Activated CD8-positive, alpha-beta memory T cell treated with anti-CD3 and anti-CD28 coated beads for 4 hours (primary cell): ENCODE results near the gene MAP3K1.
"Not testable (repeated sequence)": the region's sequence is repeated elsewhere in the genome, so short reads cannot be mapped to it uniquely, and the experiment has no call there.

Source experiments
- DNase-seq, 2 donors: peaks; one replicate each; pipeline ENCODE4 v3.0.0-alpha.2; 2020; ENCODE audit warnings: low read depth in 2 of 2

Gene MAP3K1

DNA sequence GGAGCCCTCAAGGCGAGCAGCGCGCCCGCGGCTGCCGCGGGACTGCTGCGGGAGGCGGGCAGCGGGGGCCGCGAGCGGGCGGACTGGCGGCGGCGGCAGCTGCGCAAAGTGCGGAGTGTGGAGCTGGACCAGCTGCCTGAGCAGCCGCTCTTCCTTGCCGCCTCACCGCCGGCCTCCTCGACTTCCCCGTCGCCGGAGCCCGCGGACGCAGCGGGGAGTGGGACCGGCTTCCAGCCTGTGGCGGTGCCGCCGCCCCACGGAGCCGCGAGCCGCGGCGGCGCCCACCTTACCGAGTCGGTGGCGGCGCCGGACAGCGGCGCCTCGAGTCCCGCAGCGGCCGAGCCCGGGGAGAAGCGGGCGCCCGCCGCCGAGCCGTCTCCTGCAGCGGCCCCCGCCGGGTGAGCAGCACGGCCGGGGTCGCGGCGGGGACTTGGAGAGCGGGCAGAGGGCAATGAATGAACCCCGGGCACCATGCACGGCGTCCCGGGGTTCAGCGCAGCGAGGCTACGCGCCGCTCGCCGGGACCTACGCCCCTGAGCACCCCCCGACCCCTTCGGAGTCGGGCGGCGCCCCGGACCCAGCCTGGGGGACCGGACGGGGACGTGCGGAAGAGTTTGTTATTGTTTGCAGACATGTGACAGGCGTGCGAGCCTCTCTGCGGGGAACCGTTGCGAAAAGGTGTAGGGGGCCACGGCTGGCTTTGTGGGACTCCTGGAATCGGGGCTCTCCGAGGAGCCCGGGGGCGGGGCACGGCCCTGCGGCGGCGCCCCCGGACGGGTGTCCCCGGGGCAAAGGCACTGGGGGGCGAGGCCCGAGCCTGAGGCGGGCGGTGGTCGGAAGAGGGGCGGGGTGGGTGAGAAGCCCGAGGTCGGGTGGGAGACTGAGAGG is 553 bp downstream of the MAP3K1 start:
- DNase-seq, result peak in 1 of 2 donors; percentile 12

DNA sequence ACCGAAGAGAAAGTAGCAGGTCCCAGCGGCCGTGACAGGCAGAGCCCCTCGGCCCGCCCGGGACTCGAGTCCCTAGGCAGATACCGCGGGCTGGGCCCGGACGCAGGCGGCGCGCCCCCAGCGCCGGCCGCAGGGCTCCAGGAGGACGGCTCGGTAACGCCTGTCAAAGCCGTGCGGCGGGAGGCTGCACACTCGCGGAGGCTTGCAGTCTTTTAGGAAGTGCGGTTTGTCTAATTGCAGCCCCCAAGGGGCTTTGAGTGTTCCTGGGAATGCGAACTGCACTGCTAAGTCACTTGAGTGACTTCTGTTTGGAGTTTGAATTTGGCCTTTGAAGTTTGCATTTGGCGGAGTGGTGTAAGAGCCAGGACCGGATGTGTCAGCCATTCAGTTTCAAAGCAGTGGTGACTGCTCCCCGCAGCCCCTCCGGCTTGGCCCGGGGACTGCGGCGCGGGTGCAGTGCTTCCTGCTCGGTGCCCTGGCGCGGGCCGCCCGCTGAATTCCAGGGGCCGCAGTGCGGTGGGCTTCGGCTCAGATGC is 1.3 kb downstream of the MAP3K1 start:
- peak in 1 of 2 donors; percentile 10 for DNase-seq

DNA sequence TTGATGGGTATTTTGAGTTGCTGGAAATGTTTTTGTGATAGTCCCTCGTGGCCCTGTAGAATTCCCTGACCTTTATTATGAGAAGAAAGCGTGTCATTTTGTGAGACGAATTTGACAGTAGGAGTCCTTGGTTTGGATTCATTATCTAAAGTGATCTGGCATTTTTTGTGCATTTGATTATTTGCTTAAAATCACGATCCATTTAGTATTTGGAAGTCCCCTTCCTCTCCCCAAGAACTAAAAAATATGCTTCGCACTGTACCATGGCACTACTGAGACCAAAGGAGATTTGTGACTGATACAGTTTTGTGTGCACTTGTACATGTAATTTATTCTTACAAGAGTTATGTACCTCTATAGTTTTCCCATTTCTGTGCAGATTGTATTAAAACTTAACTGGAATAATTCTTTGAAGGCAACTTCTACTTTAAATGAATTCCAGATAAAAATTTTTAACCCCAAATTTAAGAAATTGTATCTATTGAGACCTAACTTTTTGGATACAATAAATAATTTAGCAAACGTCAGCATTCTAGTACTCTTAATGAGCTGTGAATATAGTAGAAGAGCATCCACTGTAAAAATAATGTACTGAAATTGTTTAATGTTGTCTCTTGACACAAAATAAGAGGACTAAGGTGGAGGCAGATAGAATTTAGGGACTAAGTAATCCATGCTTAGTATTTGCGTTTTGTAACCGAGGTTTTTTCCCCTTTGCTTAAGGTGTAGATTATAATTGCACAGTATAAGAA is 2.1 kb downstream of the MAP3K1 start:
- no peak for DNase-seq

DNA sequence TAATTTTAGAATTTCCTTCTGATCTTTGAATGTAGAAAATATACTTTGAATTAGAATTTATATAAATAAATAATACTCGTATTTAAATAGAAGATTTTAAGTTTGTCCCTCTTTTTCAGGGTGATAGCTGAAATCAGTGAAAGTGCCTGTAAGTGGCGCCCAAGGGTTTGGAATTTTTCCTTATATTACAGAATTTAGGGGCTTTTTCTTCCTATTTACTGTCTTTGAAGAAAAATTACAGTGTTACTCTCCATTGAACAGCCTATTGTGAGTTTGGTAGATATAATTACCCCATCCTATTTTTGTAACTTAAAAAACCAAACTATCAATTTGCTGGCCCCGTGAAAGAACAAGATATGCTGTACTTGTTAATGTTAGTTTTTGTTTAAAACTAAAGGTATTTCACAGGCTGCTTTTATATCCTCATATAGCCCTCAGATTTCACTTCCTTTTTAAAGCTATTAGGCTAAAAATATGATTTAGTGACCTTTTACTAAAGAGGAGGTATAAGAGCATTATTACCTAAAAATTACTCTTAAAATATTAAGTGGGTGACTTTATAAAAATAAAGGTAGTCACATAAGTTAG is 3.2 kb downstream of the MAP3K1 start:
- DNase-seq, result no peak

DNA sequence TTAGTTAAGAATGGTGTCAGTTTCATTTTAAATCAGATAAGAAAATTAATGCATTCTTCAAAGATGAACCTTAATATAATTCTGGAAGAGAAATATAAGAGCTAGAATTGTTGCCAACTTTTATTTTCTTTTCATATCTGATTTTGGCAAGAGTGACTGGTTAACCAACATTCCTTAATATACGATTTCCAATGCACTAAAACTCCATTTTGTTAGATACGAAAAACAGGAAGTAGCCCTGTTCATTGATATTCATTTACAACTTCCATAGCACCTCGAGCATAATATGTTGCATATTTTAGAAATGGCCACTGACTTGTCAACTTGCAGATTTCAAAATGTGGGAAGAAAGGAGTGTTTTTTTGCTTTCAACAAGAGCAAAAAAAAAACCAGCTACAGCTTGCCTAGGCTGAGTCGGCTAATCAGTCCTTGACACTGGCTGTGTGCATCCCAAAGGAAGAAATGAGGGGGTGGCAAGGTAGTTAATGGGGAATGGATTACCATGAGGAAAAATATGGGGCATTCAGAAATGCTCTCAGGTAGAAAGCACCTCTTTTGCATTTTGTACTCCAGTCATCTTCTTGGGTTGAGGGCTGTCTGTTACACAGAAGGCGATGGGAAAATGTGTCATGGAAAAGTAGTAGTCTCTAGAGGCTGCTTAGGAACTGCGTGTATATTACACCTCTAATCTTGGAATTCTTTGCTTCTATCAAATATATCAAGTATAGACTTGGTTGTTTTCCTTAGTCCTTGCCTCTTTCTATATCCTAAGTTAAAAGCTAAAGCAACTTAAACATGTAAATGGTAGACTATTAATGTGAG is 3.9 kb downstream of the MAP3K1 start:
- DNase-seq, result no peak

DNA sequence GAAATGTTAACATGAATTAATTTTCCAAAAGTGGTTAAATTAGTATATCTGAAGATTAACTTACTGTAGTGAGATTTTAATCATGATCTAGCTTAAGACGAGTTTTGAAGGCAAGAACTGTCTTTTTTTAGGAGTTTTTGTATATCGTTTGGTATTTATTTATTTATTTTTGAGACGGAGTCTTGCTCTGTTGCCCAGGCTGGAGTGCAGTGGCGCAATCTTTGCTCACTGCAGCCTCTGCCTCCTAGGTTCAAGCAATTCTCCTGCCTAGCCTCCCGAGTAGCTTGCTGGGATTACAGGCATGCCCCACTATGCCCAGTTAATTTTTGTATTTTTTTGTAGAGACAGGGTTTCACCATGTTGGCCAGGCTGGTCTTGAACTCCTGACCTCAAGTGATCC is 6.5 kb downstream of the MAP3K1 start:
- not testable (repeated sequence) for DNase-seq

DNA sequence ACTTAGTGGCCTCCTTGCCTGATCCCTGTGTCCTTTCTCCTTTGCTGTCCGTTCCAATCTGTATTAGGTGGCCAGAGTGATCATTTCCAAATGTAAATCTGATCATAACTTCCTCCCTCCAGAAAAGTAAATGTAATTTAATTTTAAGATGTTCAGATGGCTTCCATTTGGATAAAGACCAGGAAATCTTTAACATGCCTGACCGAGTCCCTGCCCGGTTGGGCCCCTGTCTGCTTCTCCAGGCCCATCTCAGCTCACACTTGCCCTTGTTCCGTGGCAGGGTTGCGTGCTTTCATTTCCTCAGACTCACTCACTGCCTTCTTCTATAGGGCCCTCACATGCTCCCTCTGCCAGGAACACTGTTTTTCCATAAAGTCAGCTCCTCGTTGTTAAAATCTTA is 7.6 kb downstream of the MAP3K1 start:
- no peak for DNase-seq

DNA sequence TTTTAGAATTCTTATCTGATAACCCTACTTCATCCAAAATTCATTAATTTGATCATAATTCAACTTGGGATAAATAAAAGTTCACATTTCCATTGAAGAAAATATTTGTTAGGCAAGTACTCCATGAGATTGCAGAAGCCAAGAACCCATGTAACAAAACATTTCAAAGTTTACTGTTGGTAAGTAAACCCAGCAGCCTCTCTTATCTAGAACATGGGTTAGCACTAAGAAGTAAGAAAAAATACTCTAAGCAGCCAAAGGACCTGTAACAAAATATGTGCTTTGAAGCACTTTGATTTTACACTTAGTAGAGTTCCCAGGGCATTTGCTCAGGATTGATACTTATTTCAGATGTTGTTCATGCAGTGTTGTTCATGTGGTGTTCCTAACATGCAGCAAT is 8.7 kb downstream of the MAP3K1 start:
- no peak for DNase-seq

DNA sequence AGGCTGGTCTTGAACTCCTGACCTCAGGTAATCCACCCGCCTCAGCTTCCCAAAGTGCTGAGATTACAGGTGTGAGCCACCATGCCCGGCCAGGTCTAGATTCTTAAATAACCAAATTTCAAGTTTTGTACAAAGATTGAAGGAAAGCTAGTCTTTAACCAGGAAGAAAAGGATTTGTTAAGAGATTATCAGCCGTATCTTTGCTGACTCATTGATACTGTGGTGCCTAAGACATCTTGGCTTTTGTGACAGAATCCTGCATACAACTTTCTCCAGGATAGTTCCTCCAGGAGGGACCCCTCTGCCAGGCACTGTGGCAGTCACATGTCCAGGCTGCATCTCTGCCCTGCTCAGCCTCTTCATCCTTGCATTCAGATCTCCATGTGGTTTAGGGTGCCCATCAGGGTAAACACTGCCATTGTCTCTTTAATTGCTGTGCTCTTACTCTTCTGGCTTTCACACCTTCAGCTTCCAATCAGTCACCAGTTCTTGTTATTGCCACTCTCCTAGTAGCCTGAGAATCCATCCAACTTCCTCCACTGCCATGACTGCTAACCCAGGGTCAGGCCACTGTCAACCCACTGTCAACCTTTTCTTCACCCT is 10.0 kb downstream of the MAP3K1 start:
- no peak for DNase-seq

DNA sequence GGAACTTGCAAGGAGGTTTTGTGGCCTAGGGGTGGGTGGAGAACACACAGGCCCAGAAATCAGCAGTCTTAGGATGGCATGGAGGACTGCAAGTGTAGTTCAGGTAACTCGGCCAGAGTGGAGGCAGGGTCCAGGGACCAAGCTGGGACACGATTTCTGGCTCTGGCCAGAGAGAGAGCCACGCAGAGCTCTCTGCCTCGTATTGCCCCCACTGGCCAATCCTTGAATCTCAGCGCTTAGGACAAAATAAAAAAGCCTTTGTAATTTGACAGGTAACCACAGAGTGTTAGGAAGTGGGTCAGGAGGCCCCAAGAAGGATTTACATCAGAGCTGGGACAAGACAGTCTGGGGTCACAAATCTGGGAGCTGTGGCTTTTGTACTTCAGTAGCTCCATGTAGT is 11.7 kb downstream of the MAP3K1 start:
- DNase-seq, result no peak

DNA sequence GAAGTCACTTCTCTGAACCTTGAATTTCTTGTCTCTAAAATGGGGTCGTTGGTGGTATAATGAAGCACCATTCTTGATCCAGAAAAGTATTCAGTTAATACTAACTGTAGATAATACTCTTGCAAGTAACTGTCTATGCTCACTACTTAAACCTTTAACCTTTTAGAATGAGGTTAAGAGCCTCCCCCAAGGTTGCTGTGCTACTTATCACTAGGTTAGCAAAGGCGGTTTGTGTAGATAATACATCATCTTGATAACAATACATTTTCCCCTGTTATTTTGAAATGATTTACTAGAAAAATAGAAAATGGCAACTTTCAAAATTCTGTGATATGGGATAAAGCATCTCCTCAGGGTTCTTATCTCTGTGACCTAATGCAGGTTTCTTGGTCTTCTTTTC is 12.6 kb downstream of the MAP3K1 start:
- DNase-seq, result no peak

DNA sequence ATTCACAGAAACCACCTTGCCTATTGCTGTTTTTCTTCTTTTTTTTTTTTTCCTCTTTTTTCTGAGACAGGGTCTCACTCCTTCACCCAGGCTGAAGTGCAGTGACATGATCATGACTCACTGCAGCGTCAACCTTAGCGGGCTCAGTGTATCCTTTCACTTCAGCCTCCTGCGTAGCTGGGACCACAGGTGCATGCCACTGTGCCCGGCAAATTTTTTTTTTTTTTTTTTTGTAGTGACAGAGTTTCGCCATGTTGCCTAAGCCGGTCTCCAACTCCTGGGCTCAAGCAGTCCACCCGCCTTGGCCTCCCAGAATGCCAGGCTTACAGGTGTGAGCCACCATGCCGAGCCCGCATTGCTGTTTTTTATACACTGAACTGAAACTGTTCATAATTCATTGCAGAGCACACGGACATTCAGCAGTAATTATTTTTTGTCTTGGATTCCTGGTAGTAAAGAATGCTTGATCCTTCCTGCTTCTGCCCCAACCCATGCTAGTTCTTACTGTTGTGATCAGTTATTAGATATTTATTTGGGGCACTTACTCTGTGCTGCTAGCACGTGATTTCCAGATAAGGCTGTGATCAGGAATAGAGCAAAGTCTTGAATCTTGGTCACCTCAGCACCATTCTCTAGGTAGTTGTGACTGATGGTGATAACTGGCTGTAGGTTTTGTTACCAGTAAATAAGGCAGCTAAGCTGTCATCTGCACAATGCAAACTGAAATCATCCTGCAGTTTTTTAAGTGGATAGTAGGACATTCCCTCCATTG is 14.0 kb downstream of the MAP3K1 start:
- peak in 1 of 2 donors; percentile 40 for DNase-seq

DNA sequence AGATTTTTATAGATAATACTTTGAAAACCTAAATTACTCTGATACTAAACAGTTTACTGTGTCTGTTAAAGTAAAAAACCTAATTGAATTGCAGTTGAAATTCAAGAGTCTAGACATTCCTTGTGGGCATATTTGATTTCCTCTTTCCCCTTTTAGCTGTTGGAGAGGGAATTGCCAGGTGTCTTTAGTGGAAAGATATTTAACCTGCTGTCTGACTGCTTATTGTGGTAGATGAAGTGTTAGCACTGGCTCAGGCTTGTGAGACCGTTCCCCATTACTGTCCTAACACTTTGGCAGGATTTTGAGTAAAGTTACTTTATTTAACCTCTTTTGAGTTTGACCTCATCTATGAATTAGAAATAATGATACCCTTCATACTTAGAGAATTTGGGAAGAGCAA is 16.4 kb downstream of the MAP3K1 start:
- DNase-seq, result no peak

DNA sequence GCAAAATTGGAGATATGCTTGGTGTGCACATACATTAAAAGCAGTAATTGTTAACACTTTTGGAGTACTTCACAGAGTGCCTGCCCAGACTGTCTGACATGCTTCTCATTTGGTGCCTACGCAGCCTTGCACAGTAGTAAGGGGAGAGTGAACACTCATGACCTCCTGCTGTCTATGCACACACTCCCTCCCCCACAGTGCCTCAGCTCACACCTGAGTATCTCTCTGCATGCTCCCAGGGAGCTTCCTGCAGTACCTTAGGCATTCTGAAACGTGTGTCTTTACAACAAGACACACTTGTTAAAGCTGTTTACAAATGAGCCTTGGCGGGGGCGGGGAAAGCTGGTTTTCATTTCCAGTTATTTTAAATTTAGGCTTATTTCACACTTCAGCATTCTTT is 18.0 kb downstream of the MAP3K1 start:
- DNase-seq, result no peak

DNA sequence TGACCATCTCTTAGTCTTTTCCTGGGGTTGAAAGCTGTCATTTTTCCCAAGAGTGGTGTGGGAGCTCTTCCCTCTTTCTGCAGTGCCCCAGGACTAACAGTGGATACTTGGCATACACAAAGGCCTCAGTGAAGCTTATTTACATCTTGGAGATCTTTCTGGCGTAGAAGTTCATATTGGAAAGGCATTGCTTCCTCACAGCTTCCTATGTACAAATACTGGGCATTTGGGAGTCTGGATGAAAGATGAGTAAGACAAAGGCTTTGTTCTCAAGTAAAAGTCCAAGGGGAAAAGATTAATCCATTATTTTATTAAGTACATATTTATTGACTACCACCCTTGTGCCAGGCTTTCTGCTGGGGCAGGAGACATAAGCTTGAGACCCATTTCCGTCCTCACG is 22.0 kb downstream of the MAP3K1 start:
- DNase-seq, result no peak

DNA sequence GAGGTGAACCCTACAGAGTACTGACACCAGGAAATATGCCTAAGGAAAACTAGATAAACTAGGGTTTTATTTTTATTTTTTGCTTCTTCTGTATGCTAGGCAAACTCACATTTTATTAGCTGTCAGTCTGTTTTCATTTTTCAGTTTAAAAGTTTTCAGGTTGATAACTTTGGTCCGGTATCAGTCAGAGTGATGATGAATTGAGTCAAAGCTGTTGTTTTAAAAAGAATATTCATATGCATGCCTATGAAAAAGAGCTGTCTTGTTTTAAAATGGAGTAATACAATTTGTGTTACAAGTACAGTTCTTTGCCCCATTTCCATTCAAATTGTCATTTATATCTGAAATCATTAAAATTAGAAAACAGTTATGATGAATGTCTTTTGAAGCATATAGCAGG is 22.6 kb downstream of the MAP3K1 start:
- no peak for DNase-seq

DNA sequence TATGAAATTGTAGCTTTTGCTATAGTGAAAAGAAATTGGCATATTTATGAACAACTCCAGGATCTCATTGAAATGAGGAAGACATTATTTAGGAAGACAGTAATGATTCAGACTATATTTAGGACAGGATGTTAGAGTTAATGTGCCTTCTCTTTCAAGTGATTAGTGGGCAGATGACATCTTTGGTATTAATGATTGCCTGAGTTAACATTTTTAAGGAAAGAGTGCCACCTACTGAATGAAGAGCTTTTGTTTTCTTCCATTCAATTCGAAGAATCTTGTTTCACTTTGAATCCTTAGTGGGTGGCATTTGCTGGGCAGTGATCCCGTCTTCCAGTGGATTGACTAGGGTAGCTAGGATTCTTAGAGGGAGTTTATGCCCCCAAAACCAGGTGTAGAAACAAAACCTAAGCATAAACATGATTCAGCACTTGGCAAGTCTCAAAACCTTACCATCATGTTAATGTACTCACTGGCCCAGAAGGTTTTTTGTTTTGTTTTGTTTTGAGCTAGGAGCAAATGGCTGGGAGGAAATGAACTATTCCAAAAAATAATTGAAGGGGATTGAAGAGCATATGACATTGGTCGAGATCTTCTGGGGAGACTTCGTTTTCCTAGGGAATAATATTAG is 23.2 kb downstream of the MAP3K1 start:
- DNase-seq, result no peak

DNA sequence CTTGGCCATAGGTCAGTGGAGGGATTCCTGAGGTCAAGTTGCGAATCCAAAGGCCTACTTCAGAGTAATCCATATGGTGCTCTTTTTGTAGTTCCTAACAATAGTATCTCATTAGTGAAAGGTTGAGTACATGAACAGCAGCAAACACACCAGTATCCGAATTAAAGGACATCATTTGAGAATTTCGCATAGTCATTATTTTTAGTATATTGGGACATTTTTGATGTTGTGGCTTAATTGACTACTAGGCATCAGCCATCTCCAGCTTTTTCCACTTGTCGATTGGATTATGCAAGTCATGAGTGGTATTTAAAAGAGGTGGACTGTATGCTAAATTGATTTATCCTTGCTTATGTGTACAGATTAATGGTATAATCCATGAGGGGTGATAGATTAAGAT is 23.7 kb downstream of the MAP3K1 start:
- DNase-seq, result no peak

DNA sequence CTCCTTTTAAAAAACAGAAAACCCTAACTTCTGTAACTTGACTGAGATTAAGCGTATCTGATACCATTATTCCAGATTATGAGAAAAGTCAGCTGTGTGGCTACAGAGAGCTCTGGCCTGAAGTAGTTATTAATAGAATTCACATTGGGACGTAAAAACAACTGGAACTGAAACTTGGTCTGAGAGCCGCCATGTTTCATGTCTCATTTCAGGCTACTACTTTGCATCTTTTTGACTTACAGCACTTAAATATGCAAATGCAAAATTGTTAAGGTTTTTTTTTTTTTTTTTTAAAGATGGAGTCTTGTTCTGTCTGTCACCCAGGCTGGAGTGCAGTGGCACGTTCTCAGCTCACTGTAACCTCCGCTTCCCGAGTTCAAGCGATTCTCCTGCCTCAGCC is 25.2 kb downstream of the MAP3K1 start:
- no peak for DNase-seq

DNA sequence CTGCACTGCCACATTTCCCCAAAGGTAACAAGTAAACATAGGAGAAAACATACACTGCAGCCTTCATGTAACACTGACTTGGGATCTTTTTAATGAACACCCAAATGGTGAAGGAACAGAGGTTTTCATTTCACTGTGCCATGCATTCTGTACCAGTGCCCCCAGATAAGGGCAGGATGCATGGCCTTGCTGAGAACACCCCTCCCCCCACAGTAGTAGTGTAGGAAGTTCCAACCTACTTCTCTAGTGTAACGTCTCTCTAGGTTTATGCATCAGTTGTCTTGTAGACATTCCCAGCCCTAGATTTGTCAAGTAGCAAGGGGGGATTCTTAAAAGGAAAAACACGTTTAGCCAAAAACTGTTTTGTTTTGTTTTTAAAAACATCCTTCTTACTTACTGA is 29.9 kb downstream of the MAP3K1 start:
- no peak for DNase-seq
